WTC11 (cell line): ENCODE results near the gene FAM89B. TPM values are rescaled to one million over a fixed set of nuclear protein-coding genes. Genes with fewer than 3 reads are reported as not detected.

Experiments
- ATAC-seq: fragments of 200-7000 bp; cut with Tn5 transposase; 2 replicates; pipeline ENCODE4 v1.10.0; 2021; ENCODE audit warnings: mild to moderate bottlenecking, moderate library complexity
- CTCF ChIA-PET: fragments of 300-600 bp; sonication (Branson Sonifier 250); formaldehyde crosslinking; loops from one replicate; lab custom pipeline; 2021; ENCODE audit warnings: antibody characterized with exemption; lab: Charles Lee
- POLR2A ChIA-PET: fragments of 350-600 bp; sonication (Branson Sonifier 250); formaldehyde crosslinking; loops from one replicate; lab custom pipeline; 2021; ENCODE audit warnings: antibody characterized with exemption; lab: Charles Lee
- DNase-seq: peaks from one replicate; pipeline ENCODE4 v3.0.0; 2021; ENCODE audit warnings: low spot score
- H3K27ac Mint-ChIP-seq: 2 replicates; pipeline ENCODE4 v1.8.0; 2021; ENCODE audit warnings: mixed read lengths
- H3K27me3 Mint-ChIP-seq: 2 replicates; pipeline ENCODE4 v1.8.0; 2021; ENCODE audit warnings: low read depth, mild to moderate bottlenecking, moderate library complexity, mixed read lengths
- H3K36me3 Mint-ChIP-seq: 2 replicates; pipeline ENCODE4 v1.8.0; 2021; ENCODE audit warnings: mixed read lengths
- H3K4me1 Mint-ChIP-seq: 2 replicates; pipeline ENCODE4 v1.8.0; 2022; ENCODE audit warnings: mixed read lengths
- H3K4me3 Mint-ChIP-seq: 2 replicates; pipeline ENCODE4 v1.8.0; 2021; ENCODE audit warnings: mild to moderate bottlenecking, moderate library complexity, mixed read lengths
- H3K9me3 Mint-ChIP-seq: 2 replicates; pipeline ENCODE4 v1.8.0; 2021; ENCODE audit warnings: mixed read lengths
- JAZF1 ChIP-seq: fragments of 250-450 bp; sonication (Bioruptor Pico); IDR thresholded peaks from 2 replicates; pipeline ENCODE4 v1.9.0; 2021; ENCODE audit warnings: moderate library complexity, mild to moderate bottlenecking, inconsistent platforms
- KAT7 ChIP-seq: sonication (generic); formaldehyde crosslinking; IDR thresholded peaks from 2 replicates; pipeline ENCODE4 v1.8.1; 2023; ENCODE audit warnings: missing genetic modification reagents, mild to moderate bottlenecking, borderline replicate concordance
- MXD4 ChIP-seq: fragments of 250-450 bp; sonication (Bioruptor Pico); IDR thresholded peaks from 2 replicates; pipeline ENCODE4 v1.8.0; 2021; ENCODE audit warnings: mild to moderate bottlenecking, moderate library complexity, borderline replicate concordance
- NR3C1 ChIP-seq: sonication (generic); formaldehyde crosslinking; conservative IDR thresholded peaks from 2 replicates; pipeline ENCODE4 v1.8.1; 2023; ENCODE audit warnings: low read depth, mild to moderate bottlenecking, missing genetic modification reagents
- ZNF138 ChIP-seq: sonication (generic); formaldehyde crosslinking; conservative IDR thresholded peaks from 2 replicates; pipeline ENCODE4 v1.8.1; 2022; ENCODE audit warnings: mild to moderate bottlenecking, moderate library complexity, missing genetic modification reagents
- ZNF232 ChIP-seq: sonication (generic); formaldehyde crosslinking; IDR thresholded peaks from 2 replicates; pipeline ENCODE4 v1.8.0; 2022; ENCODE audit warnings: mild to moderate bottlenecking, missing genetic modification reagents
- total RNA-seq: library from RNA; stranded (reverse); gene quantifications from 3 replicates; pipeline ENCODE4 v1.2.3, GENCODE V29; 2021
- TF ChIP-seq, protein P1 (sequence below): sonication (generic); formaldehyde crosslinking; IDR thresholded peaks from 2 replicates; pipeline ENCODE4 v1.8.0; 2023; ENCODE audit warnings: mild to moderate bottlenecking, missing genetic modification reagents
- TF ChIP-seq, protein P2 (sequence below): sonication (generic); formaldehyde crosslinking; IDR thresholded peaks from 2 replicates; pipeline ENCODE4 v1.8.1; 2022; ENCODE audit warnings: low read depth, mild to moderate bottlenecking, moderate library complexity, missing genetic modification reagents, borderline replicate concordance
- TF ChIP-seq, protein P3 (sequence below): sonication (generic); formaldehyde crosslinking; IDR thresholded peaks from 2 replicates; pipeline ENCODE4 v1.8.1; 2023; ENCODE audit warnings: mild to moderate bottlenecking, missing genetic modification reagents
- TF ChIP-seq, protein P4 (sequence below): fragments of 250-450 bp; sonication (Bioruptor Pico); IDR thresholded peaks from 2 replicates; pipeline ENCODE4 v1.9.0; 2021; ENCODE audit warnings: mild to moderate bottlenecking, borderline replicate concordance
- TF ChIP-seq, protein P5 (sequence below): sonication (generic); formaldehyde crosslinking; IDR thresholded peaks from 2 replicates; pipeline ENCODE4 v1.8.1; 2022; ENCODE audit warnings: missing genetic modification reagents, borderline replicate concordance

Gene FAM89B
- total RNA-seq, 1 experiment from 2014 or later: 13.3 TPM

DNA sequence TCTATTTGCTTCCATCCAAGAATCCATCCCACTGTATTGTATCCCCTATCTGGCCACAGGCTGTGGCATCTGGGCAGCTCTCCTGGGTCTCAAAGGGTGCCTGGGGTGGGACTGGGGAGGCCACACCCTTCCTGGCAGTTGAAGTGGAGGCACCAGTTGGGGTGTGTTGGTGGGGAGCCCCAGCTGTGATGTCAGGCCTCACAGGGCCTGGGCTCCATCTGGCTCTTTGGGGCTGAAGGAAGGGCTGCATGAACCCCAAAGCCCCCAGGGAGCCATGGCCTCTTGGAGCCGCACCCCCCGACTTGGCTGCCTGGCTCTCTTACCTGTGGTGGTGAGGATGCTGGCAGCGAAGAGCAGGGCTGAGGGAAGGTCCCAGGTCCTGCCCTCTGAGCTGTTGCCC lies 22.8 kb downstream of the FAM89B start:
- ATAC-seq (no peak), DNase-seq (no peak)
- CTCF ChIA-PET: interaction anchor here (0.8 to 13.8 kb wide), 9 partner anchors 11 to 70 kb away, joined by 4 to 311 read pairs (median 48); partner anchors contain the start of genes EHBP1L1, FAM89B, MAP3K11 and PCNX3
- Mint-ChIP-seq H3K9me3 (no peaks in the 10 kb centered on the region), H3K27ac (no peak overlapping the region), H3K36me3 (peaks cover 4% of the 10 kb centered on the region; the same call in 1 of the 2 replicates), H3K4me3 (no peak overlapping the region), H3K4me1 (peaks cover 15% of the 10 kb centered on the region), H3K27me3 (peaks cover 39% of the 10 kb centered on the region)
- TF ChIP-seq, protein P1, sequence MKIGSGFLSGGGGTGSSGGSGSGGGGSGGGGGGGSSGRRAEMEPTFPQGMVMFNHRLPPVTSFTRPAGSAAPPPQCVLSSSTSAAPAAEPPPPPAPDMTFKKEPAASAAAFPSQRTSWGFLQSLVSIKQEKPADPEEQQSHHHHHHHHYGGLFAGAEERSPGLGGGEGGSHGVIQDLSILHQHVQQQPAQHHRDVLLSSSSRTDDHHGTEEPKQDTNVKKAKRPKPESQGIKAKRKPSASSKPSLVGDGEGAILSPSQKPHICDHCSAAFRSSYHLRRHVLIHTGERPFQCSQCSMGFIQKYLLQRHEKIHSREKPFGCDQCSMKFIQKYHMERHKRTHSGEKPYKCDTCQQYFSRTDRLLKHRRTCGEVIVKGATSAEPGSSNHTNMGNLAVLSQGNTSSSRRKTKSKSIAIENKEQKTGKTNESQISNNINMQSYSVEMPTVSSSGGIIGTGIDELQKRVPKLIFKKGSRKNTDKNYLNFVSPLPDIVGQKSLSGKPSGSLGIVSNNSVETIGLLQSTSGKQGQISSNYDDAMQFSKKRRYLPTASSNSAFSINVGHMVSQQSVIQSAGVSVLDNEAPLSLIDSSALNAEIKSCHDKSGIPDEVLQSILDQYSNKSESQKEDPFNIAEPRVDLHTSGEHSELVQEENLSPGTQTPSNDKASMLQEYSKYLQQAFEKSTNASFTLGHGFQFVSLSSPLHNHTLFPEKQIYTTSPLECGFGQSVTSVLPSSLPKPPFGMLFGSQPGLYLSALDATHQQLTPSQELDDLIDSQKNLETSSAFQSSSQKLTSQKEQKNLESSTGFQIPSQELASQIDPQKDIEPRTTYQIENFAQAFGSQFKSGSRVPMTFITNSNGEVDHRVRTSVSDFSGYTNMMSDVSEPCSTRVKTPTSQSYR (CRISPR knock-in tag): no peak
- TF ChIP-seq, protein P2, sequence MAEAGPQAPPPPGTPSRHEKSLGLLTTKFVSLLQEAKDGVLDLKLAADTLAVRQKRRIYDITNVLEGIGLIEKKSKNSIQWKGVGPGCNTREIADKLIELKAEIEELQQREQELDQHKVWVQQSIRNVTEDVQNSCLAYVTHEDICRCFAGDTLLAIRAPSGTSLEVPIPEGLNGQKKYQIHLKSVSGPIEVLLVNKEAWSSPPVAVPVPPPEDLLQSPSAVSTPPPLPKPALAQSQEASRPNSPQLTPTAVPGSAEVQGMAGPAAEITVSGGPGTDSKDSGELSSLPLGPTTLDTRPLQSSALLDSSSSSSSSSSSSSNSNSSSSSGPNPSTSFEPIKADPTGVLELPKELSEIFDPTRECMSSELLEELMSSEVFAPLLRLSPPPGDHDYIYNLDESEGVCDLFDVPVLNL: no peak
- TF ChIP-seq ZNF232 (no peak), JAZF1 (CRISPR knock-in tag) (no peak), KAT7 (no peak), ZNF138 (CRISPR knock-in tag) (no peak), MXD4 (CRISPR knock-in tag) (no peak), NR3C1 (CRISPR knock-in tag) (no peak)
- TF ChIP-seq, protein P3, sequence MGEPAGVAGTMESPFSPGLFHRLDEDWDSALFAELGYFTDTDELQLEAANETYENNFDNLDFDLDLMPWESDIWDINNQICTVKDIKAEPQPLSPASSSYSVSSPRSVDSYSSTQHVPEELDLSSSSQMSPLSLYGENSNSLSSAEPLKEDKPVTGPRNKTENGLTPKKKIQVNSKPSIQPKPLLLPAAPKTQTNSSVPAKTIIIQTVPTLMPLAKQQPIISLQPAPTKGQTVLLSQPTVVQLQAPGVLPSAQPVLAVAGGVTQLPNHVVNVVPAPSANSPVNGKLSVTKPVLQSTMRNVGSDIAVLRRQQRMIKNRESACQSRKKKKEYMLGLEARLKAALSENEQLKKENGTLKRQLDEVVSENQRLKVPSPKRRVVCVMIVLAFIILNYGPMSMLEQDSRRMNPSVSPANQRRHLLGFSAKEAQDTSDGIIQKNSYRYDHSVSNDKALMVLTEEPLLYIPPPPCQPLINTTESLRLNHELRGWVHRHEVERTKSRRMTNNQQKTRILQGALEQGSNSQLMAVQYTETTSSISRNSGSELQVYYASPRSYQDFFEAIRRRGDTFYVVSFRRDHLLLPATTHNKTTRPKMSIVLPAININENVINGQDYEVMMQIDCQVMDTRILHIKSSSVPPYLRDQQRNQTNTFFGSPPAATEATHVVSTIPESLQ (CRISPR knock-in tag): no peak
- TF ChIP-seq, protein P4, sequence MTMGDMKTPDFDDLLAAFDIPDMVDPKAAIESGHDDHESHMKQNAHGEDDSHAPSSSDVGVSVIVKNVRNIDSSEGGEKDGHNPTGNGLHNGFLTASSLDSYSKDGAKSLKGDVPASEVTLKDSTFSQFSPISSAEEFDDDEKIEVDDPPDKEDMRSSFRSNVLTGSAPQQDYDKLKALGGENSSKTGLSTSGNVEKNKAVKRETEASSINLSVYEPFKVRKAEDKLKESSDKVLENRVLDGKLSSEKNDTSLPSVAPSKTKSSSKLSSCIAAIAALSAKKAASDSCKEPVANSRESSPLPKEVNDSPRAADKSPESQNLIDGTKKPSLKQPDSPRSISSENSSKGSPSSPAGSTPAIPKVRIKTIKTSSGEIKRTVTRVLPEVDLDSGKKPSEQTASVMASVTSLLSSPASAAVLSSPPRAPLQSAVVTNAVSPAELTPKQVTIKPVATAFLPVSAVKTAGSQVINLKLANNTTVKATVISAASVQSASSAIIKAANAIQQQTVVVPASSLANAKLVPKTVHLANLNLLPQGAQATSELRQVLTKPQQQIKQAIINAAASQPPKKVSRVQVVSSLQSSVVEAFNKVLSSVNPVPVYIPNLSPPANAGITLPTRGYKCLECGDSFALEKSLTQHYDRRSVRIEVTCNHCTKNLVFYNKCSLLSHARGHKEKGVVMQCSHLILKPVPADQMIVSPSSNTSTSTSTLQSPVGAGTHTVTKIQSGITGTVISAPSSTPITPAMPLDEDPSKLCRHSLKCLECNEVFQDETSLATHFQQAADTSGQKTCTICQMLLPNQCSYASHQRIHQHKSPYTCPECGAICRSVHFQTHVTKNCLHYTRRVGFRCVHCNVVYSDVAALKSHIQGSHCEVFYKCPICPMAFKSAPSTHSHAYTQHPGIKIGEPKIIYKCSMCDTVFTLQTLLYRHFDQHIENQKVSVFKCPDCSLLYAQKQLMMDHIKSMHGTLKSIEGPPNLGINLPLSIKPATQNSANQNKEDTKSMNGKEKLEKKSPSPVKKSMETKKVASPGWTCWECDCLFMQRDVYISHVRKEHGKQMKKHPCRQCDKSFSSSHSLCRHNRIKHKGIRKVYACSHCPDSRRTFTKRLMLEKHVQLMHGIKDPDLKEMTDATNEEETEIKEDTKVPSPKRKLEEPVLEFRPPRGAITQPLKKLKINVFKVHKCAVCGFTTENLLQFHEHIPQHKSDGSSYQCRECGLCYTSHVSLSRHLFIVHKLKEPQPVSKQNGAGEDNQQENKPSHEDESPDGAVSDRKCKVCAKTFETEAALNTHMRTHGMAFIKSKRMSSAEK (CRISPR knock-in tag): no peak
- TF ChIP-seq, protein P5, sequence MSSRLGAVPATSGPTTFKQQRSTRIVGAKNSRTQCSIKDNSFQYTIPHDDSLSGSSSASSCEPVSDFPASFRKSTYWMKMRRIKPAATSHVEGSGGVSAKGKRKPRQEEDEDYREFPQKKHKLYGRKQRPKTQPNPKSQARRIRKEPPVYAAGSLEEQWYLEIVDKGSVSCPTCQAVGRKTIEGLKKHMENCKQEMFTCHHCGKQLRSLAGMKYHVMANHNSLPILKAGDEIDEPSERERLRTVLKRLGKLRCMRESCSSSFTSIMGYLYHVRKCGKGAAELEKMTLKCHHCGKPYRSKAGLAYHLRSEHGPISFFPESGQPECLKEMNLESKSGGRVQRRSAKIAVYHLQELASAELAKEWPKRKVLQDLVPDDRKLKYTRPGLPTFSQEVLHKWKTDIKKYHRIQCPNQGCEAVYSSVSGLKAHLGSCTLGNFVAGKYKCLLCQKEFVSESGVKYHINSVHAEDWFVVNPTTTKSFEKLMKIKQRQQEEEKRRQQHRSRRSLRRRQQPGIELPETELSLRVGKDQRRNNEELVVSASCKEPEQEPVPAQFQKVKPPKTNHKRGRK (CRISPR knock-in tag): no peak
- POLR2A ChIA-PET: interaction anchor here (0.5 kb wide), 1 partner anchor 64 kb away, joined by 3 read pairs; no protein-coding TSS in a partner anchor
